ENCODE results near the gene ASTN1.

GRCh38 chr1:176987016-176987415 is 177.5 kb downstream of the ASTN1 start:
- TF ChIP-seq YY1 (IDR thresholded peaks at IDR 0.05; ENCODE audit: insufficient read depth, insufficient read length) (no peak), SUZ12 (IDR thresholded peaks at IDR 0.05; ENCODE audit: extremely low read depth, insufficient read depth, insufficient read length) (no peak)

Measured in NT2/D1 (cell line).